Neural cell (in vitro differentiated cells): Measurements from ENCODE around the gene CERS1.

ENCODE experiments used
- POLR2AphosphoS5 ChIP-seq: IDR thresholded peaks from 2 replicates; pipeline ENCODE4 v1.6.1; 2012
- RAD21 ChIP-seq: fragments of 450-650 bp; conservative IDR thresholded peaks from 2 replicates; pipeline ENCODE4 v1.6.1; 2014; ENCODE audit warnings: antibody characterized with exemption, mild to moderate bottlenecking, moderate library complexity
- REST ChIP-seq: IDR thresholded peaks from 2 replicates; pipeline ENCODE4 v1.6.1; 2012; ENCODE audit warnings: borderline replicate concordance

GRCh38 chr19:18908917-18909619 lies 13.1 kb upstream of the CERS1 start:
- TF ChIP-seq REST (no peak), POLR2AphosphoS5 (no peak), RAD21 (no peak)
